ENCODE data around the gene WDR48.

- TF ChIP-seq CTCF (IDR thresholded peaks at IDR 0.05) = no peak
- TF ChIP-seq POLR2A (IDR thresholded peaks at IDR 0.05) = no peak
- no peak for TF ChIP-seq EP300 (IDR thresholded peaks at IDR 0.05)
Observed at GRCh38 chr3:39127908-39128304, 76.1 kb downstream of the WDR48 start.

Measured in ovary (tissue), 3 donors.